K562 (cell line): ENCODE measurements around the gene ZNF747. TPM values are rescaled to one million over a fixed set of nuclear protein-coding genes. Genes with fewer than 3 reads are reported as not detected.

ENCODE experiments used
- ARID3B ChIP-seq: fragments of 250-450 bp; sonication (Bioruptor Pico); IDR thresholded peaks from 2 replicates; pipeline ENCODE4 v1.4.0; 2020; ENCODE audit warnings: borderline replicate concordance
- GTF2A2 ChIP-seq: IDR thresholded peaks from 2 replicates; pipeline ENCODE4 v1.6.1; 2016; ENCODE audit warnings: mild to moderate bottlenecking, missing genetic modification characterization, missing compliant biosample characterization
- GTF2F1 ChIP-seq: IDR thresholded peaks from 2 replicates; pipeline ENCODE4 v1.6.1; 2011; ENCODE audit warnings: low read depth, low read length, improper control_type of control experiment
- PURB ChIP-seq: sonication (generic); formaldehyde crosslinking; IDR thresholded peaks from 2 replicates; pipeline ENCODE4 v1.9.0; 2021; ENCODE audit warnings: low read depth, mild to moderate bottlenecking, missing genetic modification reagents
- SRF ChIP-seq, 2 experiments: fragments of 250-450, 450-650 bp in 1 of 2; sonication (Bioruptor Pico) in 1 of 2; sonication (generic) in 1 of 2; formaldehyde crosslinking; IDR thresholded peaks; 2 replicates each; pipeline versions ENCODE4 v1.5.0 to v1.5.1; 2020 to 2022; ENCODE audit warnings: mild to moderate bottlenecking in 1 of 2, missing genetic modification reagents in 1 of 2
- SRSF9 ChIP-seq: fragments of 200-400 bp; formaldehyde crosslinking; IDR thresholded peaks from 2 replicates; pipeline ENCODE4 v1.6.1; 2017; ENCODE audit warnings: low read depth, low read length, borderline replicate concordance
- ZNF124 ChIP-seq: sonication (generic); formaldehyde crosslinking; IDR thresholded peaks from 2 replicates; pipeline ENCODE4 v1.8.1; 2022; ENCODE audit warnings: missing genetic modification reagents
- ZNF699 ChIP-seq: fragments of 250-450 bp; sonication (Bioruptor Pico); IDR thresholded peaks from 2 replicates; pipeline ENCODE4 v1.8.0; 2021; ENCODE audit warnings: mild to moderate bottlenecking, moderate library complexity; ENCODE audit not compliant: insufficient replicate concordance
- ZNF77 ChIP-seq: fragments of 250-450 bp; sonication (Bioruptor Pico); IDR thresholded peaks from 2 replicates; pipeline ENCODE4 v1.5.0; 2020
- polyA plus RNA-seq, 8 experiments: library from polyadenylated mRNA; depleted of rRNA in 4 of 8; stranded (reverse) in 5 of 8; unstranded in 3 of 8; fragments of >200 nt; fragmentation: Nextera tagmentation in 2 of 8; fragmentation: Illumina TruSeq in 1 of 8; extraction: Ambion mirVana in 2 of 8; extraction: Trizol in 1 of 8; gene quantifications; 2 replicates each; pipeline versions ENCODE4 v1.2.1 to v1.2.3, GENCODE V29; 2011 to 2014; ENCODE audit warnings: inconsistent platforms in 1 of 8, missing spikeins in 1 of 8
- total RNA-seq, 7 experiments: library from RNA; depleted of rRNA in 6 of 7; stranded (reverse); fragments of >200 nt in 6 of 7; fragmentation: Illumina TruSeq in 2 of 7; extraction: Trizol in 2 of 7; gene quantifications; 2 replicates each; pipeline versions ENCODE4 v1.2.1 to v1.2.3, GENCODE V29; 2011 to 2021; ENCODE audit warnings: low replicate concordance in 1 of 7
- TF ChIP-seq, protein P1 (sequence below): fragments of 450-650 bp; formaldehyde crosslinking; IDR thresholded peaks from 2 replicates; pipeline ENCODE4 v1.4.0; 2020; ENCODE audit warnings: mild to moderate bottlenecking
- TF ChIP-seq, protein P2 (sequence below): fragments of 250-450 bp; sonication (Bioruptor Pico); IDR thresholded peaks from 2 replicates; pipeline ENCODE4 v1.8.0; 2021; ENCODE audit warnings: mild to moderate bottlenecking, moderate library complexity
- TF ChIP-seq, protein P3 (sequence below), 2 experiments: fragments of 450-650 bp; IDR thresholded peaks; 2 replicates each; pipeline ENCODE4 v1.6.1; 2018; ENCODE audit warnings: mild to moderate bottlenecking in 2 of 2, low read depth in 1 of 2; ENCODE audit not compliant: partially characterized antibody in 2 of 2
- TF ChIP-seq, protein P4 (sequence below): fragments of 450-650 bp; formaldehyde crosslinking; IDR thresholded peaks from 2 replicates; pipeline ENCODE4 v1.4.0; 2020; ENCODE audit warnings: mild to moderate bottlenecking, moderate library complexity

The ZNF747 gene
- total and polyA plus RNA-seq, 9 of the 15 experiments (the other 6 are each of a cell fraction or from before 2014, with no cell fraction given), result 0.14 to 3.3 (median 1.5) TPM

- TF ChIP-seq, protein P1, sequence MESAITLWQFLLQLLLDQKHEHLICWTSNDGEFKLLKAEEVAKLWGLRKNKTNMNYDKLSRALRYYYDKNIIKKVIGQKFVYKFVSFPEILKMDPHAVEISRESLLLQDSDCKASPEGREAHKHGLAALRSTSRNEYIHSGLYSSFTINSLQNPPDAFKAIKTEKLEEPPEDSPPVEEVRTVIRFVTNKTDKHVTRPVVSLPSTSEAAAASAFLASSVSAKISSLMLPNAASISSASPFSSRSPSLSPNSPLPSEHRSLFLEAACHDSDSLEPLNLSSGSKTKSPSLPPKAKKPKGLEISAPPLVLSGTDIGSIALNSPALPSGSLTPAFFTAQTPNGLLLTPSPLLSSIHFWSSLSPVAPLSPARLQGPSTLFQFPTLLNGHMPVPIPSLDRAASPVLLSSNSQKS (CRISPR knock-in tag), result no peak
- TF ChIP-seq ZNF77 (CRISPR knock-in tag), result no peak
- TF ChIP-seq GTF2F1, result 0 out of 2 replicates have a peak, but pooled peaks have one; percentile 13
- TF ChIP-seq GTF2A2, result no peak
- no peak for TF ChIP-seq ZNF699 (CRISPR knock-in tag)
- TF ChIP-seq SRF (CRISPR knock-in tag; IDR thresholded peaks at IDR 0.05), result peak in 1 of 2 experiments; percentile 21; a peak in 1 of 4 replicates
- no peak for TF ChIP-seq ZNF124 (CRISPR knock-in tag)
- TF ChIP-seq, protein P2, sequence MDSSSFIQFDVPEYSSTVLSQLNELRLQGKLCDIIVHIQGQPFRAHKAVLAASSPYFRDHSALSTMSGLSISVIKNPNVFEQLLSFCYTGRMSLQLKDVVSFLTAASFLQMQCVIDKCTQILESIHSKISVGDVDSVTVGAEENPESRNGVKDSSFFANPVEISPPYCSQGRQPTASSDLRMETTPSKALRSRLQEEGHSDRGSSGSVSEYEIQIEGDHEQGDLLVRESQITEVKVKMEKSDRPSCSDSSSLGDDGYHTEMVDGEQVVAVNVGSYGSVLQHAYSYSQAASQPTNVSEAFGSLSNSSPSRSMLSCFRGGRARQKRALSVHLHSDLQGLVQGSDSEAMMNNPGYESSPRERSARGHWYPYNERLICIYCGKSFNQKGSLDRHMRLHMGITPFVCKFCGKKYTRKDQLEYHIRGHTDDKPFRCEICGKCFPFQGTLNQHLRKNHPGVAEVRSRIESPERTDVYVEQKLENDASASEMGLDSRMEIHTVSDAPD (CRISPR knock-in tag), result no peak
- TF ChIP-seq, protein P3, sequence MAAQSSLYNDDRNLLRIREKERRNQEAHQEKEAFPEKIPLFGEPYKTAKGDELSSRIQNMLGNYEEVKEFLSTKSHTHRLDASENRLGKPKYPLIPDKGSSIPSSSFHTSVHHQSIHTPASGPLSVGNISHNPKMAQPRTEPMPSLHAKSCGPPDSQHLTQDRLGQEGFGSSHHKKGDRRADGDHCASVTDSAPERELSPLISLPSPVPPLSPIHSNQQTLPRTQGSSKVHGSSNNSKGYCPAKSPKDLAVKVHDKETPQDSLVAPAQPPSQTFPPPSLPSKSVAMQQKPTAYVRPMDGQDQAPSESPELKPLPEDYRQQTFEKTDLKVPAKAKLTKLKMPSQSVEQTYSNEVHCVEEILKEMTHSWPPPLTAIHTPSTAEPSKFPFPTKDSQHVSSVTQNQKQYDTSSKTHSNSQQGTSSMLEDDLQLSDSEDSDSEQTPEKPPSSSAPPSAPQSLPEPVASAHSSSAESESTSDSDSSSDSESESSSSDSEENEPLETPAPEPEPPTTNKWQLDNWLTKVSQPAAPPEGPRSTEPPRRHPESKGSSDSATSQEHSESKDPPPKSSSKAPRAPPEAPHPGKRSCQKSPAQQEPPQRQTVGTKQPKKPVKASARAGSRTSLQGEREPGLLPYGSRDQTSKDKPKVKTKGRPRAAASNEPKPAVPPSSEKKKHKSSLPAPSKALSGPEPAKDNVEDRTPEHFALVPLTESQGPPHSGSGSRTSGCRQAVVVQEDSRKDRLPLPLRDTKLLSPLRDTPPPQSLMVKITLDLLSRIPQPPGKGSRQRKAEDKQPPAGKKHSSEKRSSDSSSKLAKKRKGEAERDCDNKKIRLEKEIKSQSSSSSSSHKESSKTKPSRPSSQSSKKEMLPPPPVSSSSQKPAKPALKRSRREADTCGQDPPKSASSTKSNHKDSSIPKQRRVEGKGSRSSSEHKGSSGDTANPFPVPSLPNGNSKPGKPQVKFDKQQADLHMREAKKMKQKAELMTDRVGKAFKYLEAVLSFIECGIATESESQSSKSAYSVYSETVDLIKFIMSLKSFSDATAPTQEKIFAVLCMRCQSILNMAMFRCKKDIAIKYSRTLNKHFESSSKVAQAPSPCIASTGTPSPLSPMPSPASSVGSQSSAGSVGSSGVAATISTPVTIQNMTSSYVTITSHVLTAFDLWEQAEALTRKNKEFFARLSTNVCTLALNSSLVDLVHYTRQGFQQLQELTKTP (IDR thresholded peaks at IDR 0.05; ENCODE audit: low read depth in 1 of 2, partially characterized antibody in 2 of 2), result no peak
- TF ChIP-seq, protein P4, sequence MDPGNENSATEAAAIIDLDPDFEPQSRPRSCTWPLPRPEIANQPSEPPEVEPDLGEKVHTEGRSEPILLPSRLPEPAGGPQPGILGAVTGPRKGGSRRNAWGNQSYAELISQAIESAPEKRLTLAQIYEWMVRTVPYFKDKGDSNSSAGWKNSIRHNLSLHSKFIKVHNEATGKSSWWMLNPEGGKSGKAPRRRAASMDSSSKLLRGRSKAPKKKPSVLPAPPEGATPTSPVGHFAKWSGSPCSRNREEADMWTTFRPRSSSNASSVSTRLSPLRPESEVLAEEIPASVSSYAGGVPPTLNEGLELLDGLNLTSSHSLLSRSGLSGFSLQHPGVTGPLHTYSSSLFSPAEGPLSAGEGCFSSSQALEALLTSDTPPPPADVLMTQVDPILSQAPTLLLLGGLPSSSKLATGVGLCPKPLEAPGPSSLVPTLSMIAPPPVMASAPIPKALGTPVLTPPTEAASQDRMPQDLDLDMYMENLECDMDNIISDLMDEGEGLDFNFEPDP (CRISPR knock-in tag), result no peak
- TF ChIP-seq ARID3B (CRISPR knock-in tag), result no peak
- no peak for TF ChIP-seq PURB (CRISPR knock-in tag)
- no peak for TF ChIP-seq SRSF9
Measured at GRCh38 chr16:30557957-30558788, 23.5 kb upstream of the ZNF747 start, which contains the start of gene ZNF764 (continued).
